HG02588 (cell line): ENCODE data around the gene BDH2.

Experiments
- ATAC-seq: cut with Tn5 transposase; IDR thresholded peaks from one replicate; pipeline ENCODE4 v1.9.1; 2021; ENCODE audit warnings: mild to moderate bottlenecking, moderate library complexity; ENCODE audit not compliant: unreplicated experiment

Gene BDH2

DNA sequence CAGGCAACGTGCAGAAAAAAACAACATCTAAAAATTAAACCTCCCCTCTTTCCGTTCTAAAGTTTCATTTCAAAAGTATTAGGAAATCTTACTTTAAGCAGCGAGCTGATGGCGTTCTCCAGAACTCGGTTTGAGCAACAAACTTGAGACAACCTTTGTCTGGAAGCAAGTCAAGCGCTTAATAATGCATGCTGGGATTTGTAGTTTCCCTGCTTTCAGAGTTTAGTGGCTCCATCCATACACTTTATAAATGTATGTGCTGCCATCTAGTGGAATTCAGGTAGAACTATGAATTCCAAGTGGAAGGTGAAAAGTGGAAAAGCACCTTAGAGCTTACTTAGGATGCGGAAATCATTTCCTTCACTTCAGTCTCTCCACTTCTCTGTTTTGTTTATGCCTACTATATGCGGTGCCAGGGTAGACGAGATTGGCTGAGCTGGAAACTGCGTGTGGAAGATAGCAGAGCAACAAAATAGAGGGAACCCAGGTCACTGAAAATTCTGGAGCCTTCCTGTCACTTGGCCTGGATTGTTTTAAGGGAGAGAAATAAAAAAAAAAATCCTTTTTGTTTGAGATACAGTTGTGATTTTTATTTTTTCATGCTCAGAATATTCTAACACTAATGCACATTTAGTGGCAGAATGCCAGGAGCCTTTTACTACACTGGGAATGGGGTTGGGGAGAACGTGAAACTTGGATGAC lies at the start of gene BDH2:
TSS of gene BDH2 (minus strand) at position 144 of the 702 bp plus-strand sequence. CDS start 3,580 bp downstream, outside the sequence.
- peak; percentile 97 for ATAC-seq

DNA sequence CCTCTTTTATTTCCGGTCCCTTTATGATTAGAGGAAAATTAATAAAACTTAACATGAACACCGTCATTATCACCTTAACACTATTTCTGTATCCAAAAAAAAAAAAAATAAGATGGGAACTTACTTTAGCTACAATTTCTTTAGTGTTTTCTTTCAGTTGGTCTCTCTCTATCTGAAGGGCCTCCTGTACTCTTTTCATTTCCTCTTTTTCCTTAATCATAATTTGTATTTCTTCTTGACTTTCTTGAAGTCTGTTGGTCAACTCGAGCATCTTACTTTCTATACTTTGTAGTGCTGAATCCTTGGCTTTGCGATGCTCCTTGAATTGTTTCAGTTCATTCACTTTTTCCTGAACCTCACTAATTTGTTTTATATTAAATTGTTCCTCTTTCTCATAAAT lies 45.3 kb upstream of the BDH2 start:
- no peak for ATAC-seq

DNA sequence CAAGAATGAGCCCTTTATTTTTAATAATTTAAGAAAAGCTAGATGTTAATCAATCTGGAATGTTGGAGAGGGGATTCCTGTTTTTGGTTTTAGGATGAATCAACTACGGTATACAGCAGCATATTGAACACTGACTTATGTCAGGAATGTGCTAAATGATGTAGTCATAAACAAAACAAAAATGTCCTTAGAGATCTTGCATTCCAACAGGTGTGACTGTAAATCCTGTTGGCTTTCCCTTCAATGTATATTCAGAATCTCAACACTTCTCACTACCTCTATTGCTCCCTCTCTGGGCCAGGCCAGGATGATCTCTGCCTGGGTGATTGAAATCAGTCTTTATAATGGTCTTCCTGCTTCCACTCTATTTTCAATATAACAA lies 37.8 kb upstream of the BDH2 start:
- ATAC-seq, result no peak

DNA sequence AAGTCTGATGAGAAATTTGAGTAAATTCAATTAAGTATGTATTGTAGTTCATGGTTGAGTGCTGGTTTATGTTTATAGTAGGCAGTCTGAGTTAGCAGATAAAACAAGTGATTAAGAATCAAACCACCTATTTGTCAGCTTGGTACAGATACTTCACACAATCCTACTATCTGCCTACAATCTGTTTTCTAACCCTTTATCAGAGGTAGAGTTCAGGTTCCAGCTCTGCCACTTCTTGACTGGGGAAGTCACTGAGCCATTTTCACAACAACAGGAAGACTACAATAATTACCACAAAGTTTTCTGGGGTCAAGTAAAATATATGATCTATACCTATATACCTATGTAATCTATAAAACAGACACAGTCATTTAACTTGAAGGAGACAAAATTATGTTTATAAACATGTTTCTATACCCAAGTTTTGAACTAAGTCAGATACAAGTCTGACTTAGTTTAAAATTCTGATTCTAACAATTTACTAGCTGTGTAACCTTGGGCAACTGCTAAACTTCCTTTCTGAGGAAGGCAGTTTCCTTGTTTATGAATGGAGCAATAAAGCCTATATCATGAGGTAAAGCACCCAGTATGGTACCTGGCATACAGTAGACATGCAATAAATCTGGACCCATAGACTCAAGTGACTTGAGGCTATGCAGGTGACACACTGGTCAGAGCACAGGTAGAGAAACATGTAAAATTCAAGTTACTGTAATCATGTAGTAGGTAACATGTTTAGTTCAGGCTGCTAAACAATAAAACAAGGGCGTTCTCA lies 37.2 kb upstream of the BDH2 start:
- no peak for ATAC-seq

DNA sequence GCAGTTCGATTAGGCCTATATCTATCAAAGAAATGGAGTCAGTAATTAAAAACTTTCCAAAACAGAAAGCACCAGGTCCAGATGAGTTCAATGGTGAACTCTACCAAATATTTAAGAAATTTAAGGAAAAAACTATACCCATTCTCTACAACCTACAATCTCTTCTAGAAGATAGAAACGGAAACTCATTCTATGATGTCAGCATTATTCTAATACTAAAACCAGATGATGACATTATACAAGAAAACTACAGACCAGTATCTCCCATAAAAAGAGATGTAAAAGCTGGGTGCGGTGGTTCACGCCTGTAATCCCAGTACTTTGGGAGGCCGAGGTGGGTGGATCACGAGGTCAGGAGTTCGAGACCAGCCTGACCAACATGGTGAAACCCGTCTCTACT lies 29.5 kb upstream of the BDH2 start:
- no peak for ATAC-seq

DNA sequence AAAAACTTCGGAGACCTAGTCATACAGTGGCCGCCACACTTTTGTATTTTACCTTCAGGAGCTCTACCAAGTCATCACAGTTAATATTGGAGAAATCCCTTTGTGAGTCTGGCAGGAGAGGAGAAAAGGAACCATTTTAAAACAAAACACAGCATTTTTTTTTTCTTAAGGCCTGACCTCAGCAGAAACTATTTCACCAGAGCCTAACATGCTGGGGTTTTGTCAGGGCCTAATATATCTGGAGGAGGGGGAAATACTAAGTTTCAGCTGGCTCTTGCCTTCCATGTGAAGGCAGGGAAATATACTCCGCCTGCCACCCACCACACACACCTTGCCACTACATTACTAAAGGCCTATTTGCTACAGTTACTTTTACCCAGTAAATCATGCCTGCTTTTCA lies 26.5 kb upstream of the BDH2 start:
- ATAC-seq, result no peak

DNA sequence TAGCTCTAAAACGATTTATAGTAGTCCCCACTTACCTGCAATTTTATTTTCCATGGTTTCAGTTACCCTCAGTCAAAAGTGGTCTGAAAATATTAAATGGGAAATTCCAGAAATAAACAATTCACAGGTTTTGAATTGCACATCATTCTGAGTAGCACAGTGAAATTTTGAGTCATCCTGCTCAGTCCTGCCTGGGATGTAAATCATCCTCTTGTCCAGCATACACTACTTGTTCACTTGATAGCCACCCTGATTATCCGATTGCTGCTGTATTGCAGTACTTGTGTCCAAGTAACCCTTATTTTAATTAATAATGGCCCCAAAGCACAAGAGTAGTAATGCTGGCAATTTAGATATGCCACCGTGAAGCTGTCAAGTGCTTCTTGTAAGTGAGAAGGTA lies 23.5 kb upstream of the BDH2 start:
- ATAC-seq, result no peak

DNA sequence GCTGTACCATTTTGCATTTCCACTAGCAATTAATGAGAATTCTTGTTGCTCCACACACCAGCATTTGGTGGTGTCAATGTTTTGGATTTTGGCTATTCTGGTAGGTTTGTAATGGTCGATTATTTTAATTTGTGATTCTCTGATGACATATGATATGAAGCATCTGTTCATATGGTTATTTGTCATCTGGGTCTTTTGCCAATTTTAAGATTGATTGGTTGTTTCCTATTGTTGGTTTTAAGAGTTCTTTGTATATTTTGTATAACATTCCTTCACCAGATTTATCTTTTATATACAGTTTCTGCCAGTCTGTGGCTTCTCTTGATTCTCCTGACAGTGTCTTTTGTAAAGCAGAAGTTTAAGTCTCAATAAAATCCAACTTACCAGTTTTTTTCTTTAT lies 18.5 kb upstream of the BDH2 start:
- ATAC-seq, result no peak

DNA sequence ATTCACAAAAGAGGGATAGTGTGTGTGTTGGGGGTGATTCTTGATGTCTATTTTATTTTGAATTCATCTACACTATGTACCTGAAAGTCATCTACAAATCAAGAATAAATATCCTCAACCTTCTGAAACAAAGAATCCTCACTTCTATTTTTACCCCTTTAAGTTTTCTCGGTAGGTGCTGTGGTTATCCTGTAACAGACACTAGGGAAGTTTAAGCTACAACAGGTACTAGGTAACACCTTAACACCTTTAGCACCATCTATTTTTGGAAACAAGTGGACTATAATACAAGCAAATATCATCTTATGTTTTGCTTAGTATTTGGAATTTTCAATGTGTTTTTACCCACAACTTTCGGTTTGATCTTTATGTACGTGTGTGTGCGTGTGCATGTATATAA lies 12.0 kb upstream of the BDH2 start:
- no peak for ATAC-seq

DNA sequence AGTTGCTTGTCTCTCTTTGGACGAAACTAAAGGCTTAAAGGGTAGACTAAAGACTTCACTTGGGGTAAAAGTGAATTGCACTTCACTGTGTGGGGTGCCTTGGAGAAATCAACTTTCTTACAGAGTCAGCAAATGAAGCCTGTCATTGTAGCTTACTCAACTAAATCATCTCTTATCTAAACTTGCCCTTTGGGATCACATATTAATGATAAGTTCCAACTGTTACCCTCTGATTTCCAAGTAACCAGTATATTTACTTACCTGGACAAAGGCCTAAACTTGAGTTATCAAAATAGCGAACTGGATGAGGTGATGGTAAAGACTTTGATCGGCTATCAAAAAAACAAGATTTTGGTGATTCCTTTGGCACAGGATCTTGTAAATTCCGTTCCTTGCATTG lies 8.9 kb upstream of the BDH2 start:
- no peak for ATAC-seq

DNA sequence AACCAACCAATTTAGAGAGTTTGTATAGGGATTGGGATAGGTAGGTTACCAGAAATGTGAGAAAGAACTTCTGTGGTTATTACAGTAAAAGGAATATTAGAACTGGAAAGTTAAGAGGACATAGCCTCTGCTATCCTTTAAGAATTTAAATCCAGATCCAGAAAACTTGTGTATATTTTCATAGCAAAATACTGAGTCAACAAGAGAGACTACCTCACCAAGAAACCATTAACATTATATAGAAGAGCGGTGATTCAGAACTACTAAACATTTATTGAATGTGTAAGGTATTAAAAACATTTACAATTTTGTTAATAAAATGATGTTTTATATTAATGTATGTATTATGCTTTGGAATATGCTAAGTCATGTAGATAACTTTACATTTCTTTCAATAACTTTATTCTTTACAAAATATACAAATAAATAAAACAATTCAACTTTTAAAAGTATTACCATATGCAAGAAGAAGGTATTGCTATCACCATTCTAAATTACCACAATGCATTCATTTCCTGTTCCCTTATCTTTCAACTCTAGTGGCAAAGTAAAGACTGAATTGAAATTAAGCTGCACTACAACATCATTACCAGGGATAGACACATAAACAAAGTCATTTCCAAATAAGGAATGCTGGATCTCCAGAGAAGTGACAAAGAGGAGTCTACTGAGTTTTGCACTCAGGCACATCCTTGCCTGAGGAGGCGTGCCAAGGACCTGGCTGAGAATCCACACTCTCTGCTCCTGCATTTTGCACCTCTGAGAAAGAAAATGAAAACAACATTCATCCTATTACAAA lies 6.1 kb upstream of the BDH2 start:
- no peak for ATAC-seq

DNA sequence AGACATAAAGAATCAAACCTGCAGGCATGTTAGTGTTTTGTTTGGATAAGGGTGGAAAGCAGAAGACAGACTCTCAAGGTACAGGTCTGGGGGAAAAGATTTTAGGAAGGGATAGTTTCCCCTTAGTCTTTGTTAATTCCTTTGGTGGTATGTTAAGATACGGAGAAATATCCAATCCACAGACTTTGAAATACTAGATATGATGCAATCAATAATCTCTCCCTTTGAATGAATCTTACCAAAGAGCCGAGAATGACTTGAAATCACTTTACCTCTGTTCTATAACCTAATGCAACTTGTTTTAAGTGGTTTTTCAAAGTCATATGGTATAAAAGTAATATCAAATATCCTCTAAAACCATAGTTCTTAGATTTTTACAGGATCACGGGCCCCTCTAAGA lies 5.3 kb upstream of the BDH2 start:
- ATAC-seq, result no peak

DNA sequence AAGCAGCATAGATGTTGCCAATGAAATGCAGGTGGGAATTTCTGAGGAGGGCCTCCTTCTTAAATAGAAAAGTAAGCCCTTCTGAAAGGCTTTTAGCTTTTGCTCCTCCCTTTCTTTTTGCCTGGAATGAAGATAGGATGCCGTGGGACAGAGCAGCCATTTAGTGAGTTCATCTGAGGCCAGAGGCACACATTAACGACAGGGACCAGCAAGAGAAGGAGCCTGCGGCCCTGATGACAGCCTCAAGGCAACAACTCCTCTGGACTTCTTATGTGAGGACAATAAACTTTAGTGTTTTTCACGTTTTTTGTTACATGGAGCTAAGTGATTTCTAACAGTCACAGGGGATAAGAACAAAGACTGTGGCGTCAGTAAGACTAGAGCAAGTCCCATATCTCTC lies 1.1 kb upstream of the BDH2 start:
- no peak for ATAC-seq

DNA sequence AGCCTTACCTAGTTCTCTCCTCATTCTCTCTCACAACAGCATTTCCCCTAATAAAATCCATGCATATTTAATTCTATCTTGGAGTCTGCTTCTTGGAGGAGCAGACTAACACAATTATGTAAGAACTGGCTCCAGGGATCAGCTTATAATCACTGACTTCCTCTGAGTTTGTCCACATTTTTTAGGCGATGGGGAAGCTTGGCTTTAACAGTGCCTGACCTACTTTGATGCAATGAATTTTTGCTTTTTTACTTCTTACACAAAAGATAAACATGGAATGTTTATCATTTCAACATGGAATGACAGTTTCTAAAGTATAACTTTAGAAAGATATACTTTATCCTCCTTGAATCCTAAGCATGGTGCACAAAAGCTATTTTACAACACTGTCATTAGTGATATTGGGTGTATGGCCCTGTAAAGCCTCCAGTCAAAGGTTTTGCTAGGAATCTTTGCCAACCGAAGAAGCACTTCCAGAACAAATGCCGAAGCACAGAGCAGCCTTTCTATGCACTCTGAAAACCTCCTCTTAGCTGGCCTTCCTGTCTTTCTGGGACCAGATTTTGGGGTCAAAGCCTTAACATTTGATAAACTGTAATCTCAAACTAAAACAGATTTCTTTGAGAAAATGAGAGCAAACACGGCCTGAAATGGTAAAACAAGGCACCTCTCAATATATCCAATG lies 736 bp downstream of the BDH2 start:
- ATAC-seq, result no peak

DNA sequence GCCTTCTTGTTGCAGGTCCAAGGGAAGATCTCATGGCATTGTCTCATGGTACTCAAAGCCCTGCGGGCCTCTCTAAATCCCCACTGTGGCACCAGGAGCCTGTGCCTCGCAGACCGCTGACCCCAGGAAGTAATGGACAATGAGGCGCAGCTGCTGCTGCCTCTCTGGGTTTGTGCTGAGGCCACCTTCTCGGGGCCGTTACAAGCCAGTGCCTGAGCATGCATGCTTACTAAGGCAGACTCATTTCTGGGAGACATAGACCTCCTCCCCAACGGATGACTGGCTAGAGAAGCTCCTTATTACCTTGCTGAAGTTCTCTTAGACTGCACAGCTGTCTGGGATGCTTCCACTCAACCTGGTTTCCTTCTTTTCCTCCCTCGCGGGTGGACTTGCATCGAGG lies 1.3 kb downstream of the BDH2 start:
- ATAC-seq, result no peak

DNA sequence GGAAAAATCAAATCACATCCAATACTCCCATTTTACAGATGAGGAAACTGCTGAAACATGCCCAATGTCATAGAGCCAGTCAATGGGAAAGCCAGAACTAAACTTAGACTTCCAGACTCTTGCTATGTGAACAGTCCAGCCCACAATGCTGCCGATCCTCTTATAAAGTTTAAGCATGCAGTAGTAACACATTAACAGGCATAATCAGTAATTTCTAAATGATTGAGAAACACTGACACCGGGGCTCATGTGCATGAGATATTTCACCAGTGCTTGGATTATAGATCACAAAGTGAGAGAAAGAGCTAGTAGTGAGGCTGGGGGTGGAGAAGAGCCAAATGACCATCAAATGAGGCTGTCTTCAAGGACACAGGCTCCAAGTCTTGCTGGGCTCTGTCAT lies 2.5 kb downstream of the BDH2 start:
- no peak for ATAC-seq

DNA sequence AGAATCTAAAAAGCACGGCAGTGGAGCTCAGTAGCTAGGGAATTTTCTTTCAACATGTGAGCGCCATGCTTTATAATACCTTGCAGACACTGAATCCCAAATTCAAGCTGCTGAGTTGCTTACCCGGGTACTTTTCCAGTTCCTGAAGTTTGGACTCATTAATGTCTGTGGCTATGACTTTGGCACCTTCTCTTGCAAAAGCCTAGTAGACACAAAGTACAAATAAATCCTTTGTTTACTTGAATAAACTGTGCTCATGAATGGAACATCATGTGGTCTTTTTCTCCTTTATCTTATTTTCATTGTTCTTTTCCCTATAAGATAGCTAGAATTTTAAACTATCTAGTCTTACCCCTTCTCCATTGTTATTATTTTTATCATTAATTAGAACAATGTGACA lies 4.6 kb downstream of the BDH2 start:
- no peak for ATAC-seq

DNA sequence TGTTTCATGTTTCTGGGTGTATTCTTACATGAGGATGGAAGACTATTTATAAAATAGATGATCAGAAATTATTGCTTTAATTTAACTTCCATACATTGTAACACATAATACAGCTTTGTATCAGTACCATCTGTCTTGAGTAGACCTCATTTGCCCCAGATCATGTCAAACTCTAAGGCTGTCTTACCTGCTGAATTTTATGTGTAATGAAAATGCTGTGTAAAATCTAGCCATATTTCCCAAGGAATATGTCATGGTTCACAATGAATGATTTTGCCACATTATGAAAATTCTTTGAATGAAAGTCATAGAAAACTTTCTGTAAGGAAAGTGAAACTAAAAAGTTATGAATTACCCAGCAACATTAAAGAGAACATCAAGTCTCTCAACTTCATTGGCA lies 7.4 kb downstream of the BDH2 start:
- ATAC-seq, result no peak

DNA sequence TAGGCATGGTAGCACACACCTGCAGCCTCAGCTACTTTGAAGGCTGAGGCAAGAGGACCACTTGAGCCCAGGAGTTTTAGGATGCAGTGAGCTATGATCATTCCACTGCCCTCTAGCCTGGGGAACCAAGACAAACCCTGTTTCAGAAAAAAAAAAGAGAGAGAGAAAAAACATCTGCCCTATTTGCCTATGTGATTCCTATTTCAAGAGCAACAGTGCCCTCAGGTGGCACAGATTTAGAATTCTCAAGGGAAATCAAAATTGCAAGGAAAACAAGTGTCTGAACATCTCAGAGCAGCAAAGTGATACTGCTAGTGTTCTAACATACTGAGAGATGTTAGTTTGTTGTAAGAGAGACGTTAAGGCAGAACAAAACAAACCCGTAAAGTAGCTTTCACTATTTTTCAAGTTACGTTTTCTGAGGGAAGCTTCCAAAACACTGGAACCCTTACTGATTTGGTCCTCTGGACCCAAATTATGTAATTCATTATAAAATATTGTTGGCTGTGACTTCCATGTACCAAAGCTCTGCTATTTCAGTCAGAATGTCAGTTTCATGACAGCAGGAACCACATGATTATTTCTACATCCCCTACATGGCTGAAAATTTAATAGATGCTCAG lies 7.9 kb downstream of the BDH2 start:
- peak; percentile 79 for ATAC-seq

DNA sequence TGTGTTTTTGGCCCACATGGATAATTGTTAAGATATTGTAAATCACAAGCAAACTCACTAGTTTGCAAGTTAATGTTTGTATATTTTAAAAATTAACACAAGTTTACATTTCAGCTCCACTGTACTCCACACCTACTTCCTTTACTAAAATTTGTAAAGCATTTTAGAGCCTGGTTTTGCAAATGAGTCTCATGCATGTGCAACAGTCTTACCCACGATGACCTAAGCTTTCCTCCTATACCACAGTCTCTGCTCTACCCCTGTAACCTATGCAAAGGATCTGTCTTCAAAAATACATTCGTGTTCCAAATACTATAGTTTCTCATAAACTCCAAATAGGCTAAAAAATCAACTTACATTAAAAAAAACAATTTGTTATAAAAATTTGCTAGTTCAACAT lies 10.2 kb downstream of the BDH2 start:
- no peak for ATAC-seq

DNA sequence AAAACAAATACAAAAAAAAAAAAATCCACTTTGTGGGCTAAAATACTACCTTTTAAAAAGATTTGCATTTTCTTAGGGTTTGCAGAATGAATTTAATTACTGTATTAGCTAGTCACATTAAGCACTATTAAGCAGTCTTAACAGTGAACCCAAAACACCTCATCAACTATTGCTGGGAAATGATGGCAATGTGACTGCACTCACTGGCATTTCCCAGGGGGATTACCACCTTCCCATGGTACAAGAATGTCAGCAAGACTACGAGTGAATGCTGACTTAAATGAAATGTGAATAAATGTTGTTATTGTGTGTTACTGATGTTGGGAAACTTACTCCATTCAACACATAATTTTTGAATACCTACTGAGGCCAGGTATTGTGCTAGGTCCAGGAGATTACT lies 13.1 kb downstream of the BDH2 start:
- no peak for ATAC-seq
